Measurements from ENCODE around the gene TMEM43. TPM values are rescaled to one million over a fixed set of nuclear protein-coding genes. Genes with fewer than 3 reads are reported as not detected.
A peak's percentile ranks its signal among the peaks of the same experiment; 100 is the strongest.

The TMEM43 gene
- total and polyA plus RNA-seq, 10 of the 15 experiments (the other 5 are each of a cell fraction or from before 2014, with no cell fraction given), result 7.2 to 33.0 (median 18.5) TPM

DNA sequence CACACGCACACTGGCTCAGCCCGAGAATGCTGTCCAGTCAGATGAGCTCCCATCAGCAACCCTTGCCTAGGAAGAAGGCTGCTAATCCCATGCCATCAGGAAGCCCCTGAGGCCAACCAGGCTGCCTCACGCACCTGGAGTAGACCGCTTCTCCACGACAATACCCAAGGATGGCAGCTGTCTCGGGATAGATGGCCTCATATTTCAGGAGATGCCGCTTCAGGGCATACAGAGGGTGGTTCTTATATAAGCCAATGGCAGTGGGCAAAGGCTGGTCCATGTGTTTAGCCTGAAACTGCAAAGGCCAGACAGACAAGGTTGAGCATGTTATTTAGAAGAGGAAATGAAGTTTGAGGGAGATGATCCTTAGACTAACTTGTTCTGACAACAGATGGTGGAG is 31.3 kb downstream of the TMEM43 start:
- ATAC-seq (no peak), FAIRE-seq (no peak), DNase-seq (ENCODE audit: low read depth, low spot score) (no peak)
- Histone ChIP-seq H2AFZ (ENCODE audit: control insufficient read depth, low read depth, low read length) (no peak overlapping the region), H3K4me1 (ENCODE audit: control insufficient read depth, insufficient read depth, low read length) (no peaks in the 10 kb centered on the region), H3K27ac (ENCODE audit: control insufficient read depth, insufficient read depth) (no peak overlapping the region), H3K9me3 (replicated peaks; ENCODE audit: control insufficient read depth, insufficient read depth, low read length) (no peaks in the 10 kb centered on the region), H3K4me3 (no peak overlapping the region), H3K36me3 (ENCODE audit: control insufficient read depth in 2 of 2, insufficient read depth in 2 of 2, low read length in 1 of 2) (peaks cover 13 to 37% of the 10 kb centered on the region in 2 experiments), H3K27me3 (replicated peaks in 1 of 2; ENCODE audit: control insufficient read depth in 2 of 2, insufficient read depth in 2 of 2, low read length in 1 of 2) (no peaks in the 10 kb centered on the region), H3K4me2 (ENCODE audit: control insufficient read depth, insufficient read depth) (no peak overlapping the region), H3K9ac (ENCODE audit: control insufficient read depth, insufficient read depth, low read length) (no peak overlapping the region), H3K79me2 (ENCODE audit: control insufficient read depth, insufficient read depth, low read length) (no peaks in the 10 kb centered on the region), H4K20me1 (ENCODE audit: control insufficient read depth, insufficient read depth) (no peaks in the 10 kb centered on the region)
- POLR2A ChIA-PET, result no interaction called here
- CTCF ChIA-PET, result no interaction called here
- SMC1A ChIA-PET (ENCODE audit: uncharacterized antibody, unreplicated experiment), result no interaction called here
- intact Hi-C loops (cut with micrococcal nuclease; ENCODE audit: unreplicated experiment), result no loop called here
- WGBS (ENCODE audit: insufficient coverage, insufficient replicate concordance, low lambda C conversion rate, missing lambda C conversion rate), result 98% methylated on average over 7 of the region's 7 CpGs
- RAD21 ChIA-PET (ENCODE audit: unreplicated experiment), result no interaction called here
- no TSS peak for BruUV-seq (replicated peaks)
- TF ChIP-seq POLR2A (IDR thresholded peaks at IDR 0.05; ENCODE audit: low read depth, low read length) (0 out of 2 replicates have a peak, but pooled peaks have one; percentile 26), TCF12 (IDR thresholded peaks at IDR 0.05; ENCODE audit: low read depth, low read length) (no peak), SMC3 (IDR thresholded peaks at IDR 0.05; ENCODE audit: borderline replicate concordance, low read length) (no peak), CHD4 (IDR thresholded peaks at IDR 0.05) (no peak), BCL11A (IDR thresholded peaks at IDR 0.05; ENCODE audit: low read depth, low read length) (no peak)
- TF ChIP-seq, protein P1, sequence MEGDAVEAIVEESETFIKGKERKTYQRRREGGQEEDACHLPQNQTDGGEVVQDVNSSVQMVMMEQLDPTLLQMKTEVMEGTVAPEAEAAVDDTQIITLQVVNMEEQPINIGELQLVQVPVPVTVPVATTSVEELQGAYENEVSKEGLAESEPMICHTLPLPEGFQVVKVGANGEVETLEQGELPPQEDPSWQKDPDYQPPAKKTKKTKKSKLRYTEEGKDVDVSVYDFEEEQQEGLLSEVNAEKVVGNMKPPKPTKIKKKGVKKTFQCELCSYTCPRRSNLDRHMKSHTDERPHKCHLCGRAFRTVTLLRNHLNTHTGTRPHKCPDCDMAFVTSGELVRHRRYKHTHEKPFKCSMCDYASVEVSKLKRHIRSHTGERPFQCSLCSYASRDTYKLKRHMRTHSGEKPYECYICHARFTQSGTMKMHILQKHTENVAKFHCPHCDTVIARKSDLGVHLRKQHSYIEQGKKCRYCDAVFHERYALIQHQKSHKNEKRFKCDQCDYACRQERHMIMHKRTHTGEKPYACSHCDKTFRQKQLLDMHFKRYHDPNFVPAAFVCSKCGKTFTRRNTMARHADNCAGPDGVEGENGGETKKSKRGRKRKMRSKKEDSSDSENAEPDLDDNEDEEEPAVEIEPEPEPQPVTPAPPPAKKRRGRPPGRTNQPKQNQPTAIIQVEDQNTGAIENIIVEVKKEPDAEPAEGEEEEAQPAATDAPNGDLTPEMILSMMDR (IDR thresholded peaks at IDR 0.05 in 2 of 3, conservative IDR thresholded peaks at IDR 0.05 in 1 of 3; ENCODE audit: control insufficient read depth in 2 of 3, extremely low read depth in 1 of 3, insufficient read depth in 1 of 3, low read depth in 3 of 3, low read length in 3 of 3), result no peak
- in situ Hi-C loops (cut with MboI), result no loop called here
